WTC11 (cell line): ENCODE results near the gene KRI1. TPM values are rescaled to one million over a fixed set of nuclear protein-coding genes. Genes with fewer than 3 reads are reported as not detected.

Experiments used
- ATAC-seq: fragments of 200-7000 bp; cut with Tn5 transposase; 2 replicates; pipeline ENCODE4 v1.10.0; 2021; ENCODE audit warnings: mild to moderate bottlenecking, moderate library complexity
- CTCF ChIA-PET: fragments of 300-600 bp; sonication (Branson Sonifier 250); formaldehyde crosslinking; loops from one replicate; lab custom pipeline; 2021; ENCODE audit warnings: antibody characterized with exemption; lab: Charles Lee
- POLR2A ChIA-PET: fragments of 350-600 bp; sonication (Branson Sonifier 250); formaldehyde crosslinking; loops from one replicate; lab custom pipeline; 2021; ENCODE audit warnings: antibody characterized with exemption; lab: Charles Lee
- DNase-seq: peaks from one replicate; pipeline ENCODE4 v3.0.0; 2021; ENCODE audit warnings: low spot score
- H3K27ac Mint-ChIP-seq: 2 replicates; pipeline ENCODE4 v1.8.0; 2021; ENCODE audit warnings: mixed read lengths
- H3K27me3 Mint-ChIP-seq: 2 replicates; pipeline ENCODE4 v1.8.0; 2021; ENCODE audit warnings: low read depth, mild to moderate bottlenecking, moderate library complexity, mixed read lengths
- H3K36me3 Mint-ChIP-seq: 2 replicates; pipeline ENCODE4 v1.8.0; 2021; ENCODE audit warnings: mixed read lengths
- H3K4me1 Mint-ChIP-seq: 2 replicates; pipeline ENCODE4 v1.8.0; 2022; ENCODE audit warnings: mixed read lengths
- H3K4me3 Mint-ChIP-seq: 2 replicates; pipeline ENCODE4 v1.8.0; 2021; ENCODE audit warnings: mild to moderate bottlenecking, moderate library complexity, mixed read lengths
- H3K9me3 Mint-ChIP-seq: 2 replicates; pipeline ENCODE4 v1.8.0; 2021; ENCODE audit warnings: mixed read lengths
- ARID4B ChIP-seq: sonication (generic); formaldehyde crosslinking; IDR thresholded peaks from 2 replicates; pipeline ENCODE4 v1.8.0; 2023; ENCODE audit warnings: missing genetic modification reagents, mild to moderate bottlenecking, borderline replicate concordance
- ATF2 ChIP-seq: sonication (generic); formaldehyde crosslinking; IDR thresholded peaks from 2 replicates; pipeline ENCODE4 v1.8.1; 2022; ENCODE audit warnings: low read depth, missing genetic modification reagents, borderline replicate concordance
- ATF6 ChIP-seq: sonication (generic); formaldehyde crosslinking; IDR thresholded peaks from 2 replicates; pipeline ENCODE4 v1.8.1; 2023; ENCODE audit warnings: mild to moderate bottlenecking, missing genetic modification reagents
- E2F4 ChIP-seq: sonication (generic); formaldehyde crosslinking; IDR thresholded peaks from 2 replicates; pipeline ENCODE4 v1.8.1; 2022; ENCODE audit warnings: low read depth, mild to moderate bottlenecking, moderate library complexity, missing genetic modification reagents, borderline replicate concordance
- E2F5 ChIP-seq: sonication (generic); formaldehyde crosslinking; IDR thresholded peaks from 2 replicates; pipeline ENCODE4 v1.8.1; 2022; ENCODE audit warnings: mild to moderate bottlenecking, moderate library complexity, missing genetic modification reagents
- ETV6 ChIP-seq: sonication (generic); formaldehyde crosslinking; IDR thresholded peaks from 2 replicates; pipeline ENCODE4 v1.8.1; 2022; ENCODE audit warnings: mild to moderate bottlenecking, missing genetic modification reagents
- FOXP4 ChIP-seq: sonication (generic); formaldehyde crosslinking; IDR thresholded peaks from 2 replicates; pipeline ENCODE4 v1.8.0; 2022; ENCODE audit warnings: mild to moderate bottlenecking, missing genetic modification reagents
- GTF2I ChIP-seq: fragments of 250-450 bp; sonication (Bioruptor Pico); conservative IDR thresholded peaks from 2 replicates; pipeline ENCODE4 v1.4.0; 2021; ENCODE audit warnings: mild to moderate bottlenecking
- HMGA2 ChIP-seq: fragments of 250-450 bp; sonication (Bioruptor Pico); IDR thresholded peaks from 2 replicates; pipeline ENCODE4 v1.4.0; 2021; ENCODE audit warnings: mild to moderate bottlenecking, moderate library complexity
- IRF2 ChIP-seq: sonication (generic); formaldehyde crosslinking; IDR thresholded peaks from 2 replicates; pipeline ENCODE4 v1.8.0; 2022; ENCODE audit warnings: low read depth, missing genetic modification reagents, borderline replicate concordance
- NFYB ChIP-seq: sonication (generic); formaldehyde crosslinking; conservative IDR thresholded peaks from 2 replicates; pipeline ENCODE4 v1.8.0; 2022; ENCODE audit warnings: low read depth, missing genetic modification reagents
- TEAD1 ChIP-seq: sonication (generic); formaldehyde crosslinking; IDR thresholded peaks from 2 replicates; pipeline ENCODE4 v1.8.0; 2022; ENCODE audit warnings: mild to moderate bottlenecking, missing genetic modification reagents
- TEAD4 ChIP-seq: sonication (generic); formaldehyde crosslinking; IDR thresholded peaks from 2 replicates; pipeline ENCODE4 v1.8.0; 2022; ENCODE audit warnings: mild to moderate bottlenecking, missing genetic modification reagents
- TP53 ChIP-seq: sonication (generic); formaldehyde crosslinking; IDR thresholded peaks from 2 replicates; pipeline ENCODE4 v1.8.1; 2023; ENCODE audit warnings: mild to moderate bottlenecking, missing genetic modification reagents
- ZNF121 ChIP-seq: sonication (generic); formaldehyde crosslinking; IDR thresholded peaks from 2 replicates; pipeline ENCODE4 v1.8.0; 2023; ENCODE audit warnings: missing genetic modification reagents
- ZNF232 ChIP-seq: sonication (generic); formaldehyde crosslinking; IDR thresholded peaks from 2 replicates; pipeline ENCODE4 v1.8.0; 2022; ENCODE audit warnings: mild to moderate bottlenecking, missing genetic modification reagents
- total RNA-seq: library from RNA; stranded (reverse); gene quantifications from 3 replicates; pipeline ENCODE4 v1.2.3, GENCODE V29; 2021

KRI1 gene
- total RNA-seq, 1 experiment from 2014 or later = 43.6 TPM

- TF ChIP-seq GTF2I (CRISPR knock-in tag) = no peak
- TF ChIP-seq NFYB (CRISPR knock-in tag) = no peak
- no peak for TF ChIP-seq E2F4 (CRISPR knock-in tag)
- no peak for TF ChIP-seq IRF2 (CRISPR knock-in tag)
- no peak for TF ChIP-seq E2F5 (CRISPR knock-in tag)
- TF ChIP-seq ARID4B (CRISPR knock-in tag) = no peak
These were observed 5.7 kb downstream of the KRI1 start (continued) for GRCh38 chr19:10560154-10560553.

- Mint-ChIP-seq H3K4me1 (no peaks in the 10 kb centered on the region), H3K4me3 (no peak overlapping the region), H3K9me3 (no peaks in the 10 kb centered on the region), H3K27me3 (no peaks in the 10 kb centered on the region), H3K36me3 (peaks cover 48% of the 10 kb centered on the region), H3K27ac (no peak overlapping the region)
- ATAC-seq (no peak), DNase-seq (no peak)
- POLR2A ChIA-PET = interaction anchor here (0.6 kb wide), 1 partner anchor 110 kb away, joined by 4 read pairs; no protein-coding TSS in a partner anchor
- CTCF ChIA-PET = interaction anchor here (0.6 to 0.7 kb wide), 2 partner anchors 154 to 314 kb away, joined by 3 to 4 read pairs; partner anchors contain the start of gene CDC37
- TF ChIP-seq ATF2 (CRISPR knock-in tag) (no peak), ZNF232 (CRISPR knock-in tag) (no peak), TP53 (no peak), ATF6 (CRISPR knock-in tag) (no peak), FOXP4 (CRISPR knock-in tag) (no peak), ETV6 (CRISPR knock-in tag) (no peak), ARID4B (CRISPR knock-in tag) (no peak), TEAD1 (CRISPR knock-in tag) (no peak), ZNF121 (no peak), HMGA2 (CRISPR knock-in tag) (no peak), TEAD4 (CRISPR knock-in tag) (no peak)
These were observed 8.1 kb downstream of the KRI1 start for GRCh38 chr19:10557603-10558197.
